NCI-H2029 (cell line): ENCODE measurements around the gene DAO.

Experiments used
- DNase-seq: peaks from one replicate; lab custom pipeline; 2025; lab: John Stamatoyannopoulos, UW

DAO gene

GRCh38 chr12:108918960-108919642 is 39.2 kb downstream of the DAO start:
- DNase-seq, result no peak

GRCh38 chr12:108921946-108922345 is 42.1 kb downstream of the DAO start:
- DNase-seq, result no peak

- no peak for DNase-seq
Observed at GRCh38 chr12:108922918-108923317, 43.0 kb downstream of the DAO start.

- DNase-seq, result no peak
Observed at GRCh38 chr12:108928695-108929094, 48.8 kb downstream of the DAO start.

GRCh38 chr12:108930155-108930554 is 50.3 kb downstream of the DAO start:
- DNase-seq, result no peak

- DNase-seq, result no peak
Observed at GRCh38 chr12:108930756-108931155, 50.9 kb downstream of the DAO start.

GRCh38 chr12:108933949-108934348 is 54.1 kb downstream of the DAO start:
- no peak for DNase-seq

- DNase-seq, result no peak
Observed at GRCh38 chr12:108935159-108935763, 55.4 kb downstream of the DAO start.

- no peak for DNase-seq
Observed at GRCh38 chr12:108938247-108938924, 58.5 kb downstream of the DAO start.

GRCh38 chr12:108939594-108939993 is 59.7 kb downstream of the DAO start:
- DNase-seq, result no peak

- no peak for DNase-seq
Observed at GRCh38 chr12:108940138-108940537, 60.2 kb downstream of the DAO start.

- DNase-seq, result no peak
Observed at GRCh38 chr12:108947097-108947496, 67.2 kb downstream of the DAO start.

- no peak for DNase-seq
Observed at GRCh38 chr12:108948367-108948766, 68.5 kb downstream of the DAO start.

GRCh38 chr12:108949976-108950375 is 70.1 kb downstream of the DAO start:
- no peak for DNase-seq
